Germinal center (tissue), 1 donor: Measurements from ENCODE around the gene NATD1.

ENCODE experiments used
- DNase-seq: peaks from one replicate; pipeline ENCODE4 v3.0.0; 2012; ENCODE audit warnings: mixed read lengths, low spot score

NATD1 gene

GRCh38 chr17:21191698-21192097 is 61.5 kb downstream of the NATD1 start:
- DNase-seq, result no peak

GRCh38 chr17:21190078-21190477 is 63.1 kb downstream of the NATD1 start:
- no peak for DNase-seq

- no peak for DNase-seq
Measured at GRCh38 chr17:21189361-21189760, 63.8 kb downstream of the NATD1 start.
